Mucosa of rectum (tissue), 2 donors: ENCODE measurements around the gene C19orf67.

Experiments used
- H3K27ac ChIP-seq, 2 donors: one replicate each; pipeline ENCODE4 v1.7.0; 2013; ENCODE audit warnings: inconsistent platforms in 2 of 2, low read depth in 2 of 2, low read length in 2 of 2
- H3K27me3 ChIP-seq, 2 donors: one replicate each; pipeline ENCODE4 v1.7.0; 2013; ENCODE audit warnings: low read length in 2 of 2; ENCODE audit not compliant: control insufficient read depth in 2 of 2, insufficient read depth in 2 of 2
- H3K36me3 ChIP-seq, 2 donors: one replicate each; pipeline ENCODE4 v1.7.0; 2013; ENCODE audit warnings: low read length in 2 of 2; ENCODE audit not compliant: control insufficient read depth in 2 of 2, insufficient read depth in 2 of 2
- H3K4me1 ChIP-seq, 2 donors: one replicate each; pipeline ENCODE4 v1.7.0; 2013; ENCODE audit warnings: low read length in 2 of 2, mild to moderate bottlenecking in 1 of 2; ENCODE audit not compliant: control insufficient read depth in 2 of 2, insufficient read depth in 2 of 2
- H3K4me3 ChIP-seq, 2 donors: one replicate each; pipeline ENCODE4 v1.7.0; 2013; ENCODE audit warnings: low read length in 2 of 2
- H3K9ac ChIP-seq, 2 donors: one replicate each; pipeline ENCODE4 v1.7.0; 2013; ENCODE audit warnings: low read length in 2 of 2, low read depth in 1 of 2, mild to moderate bottlenecking in 1 of 2
- H3K9me3 ChIP-seq, 2 donors: one replicate each; pipeline ENCODE4 v1.7.0; 2013; ENCODE audit warnings: low read length in 2 of 2; ENCODE audit not compliant: control insufficient read depth in 2 of 2
- donor health status: healthy.
- donor health status: Normal muscosa, but diverticular disease.

The C19orf67 gene

DNA sequence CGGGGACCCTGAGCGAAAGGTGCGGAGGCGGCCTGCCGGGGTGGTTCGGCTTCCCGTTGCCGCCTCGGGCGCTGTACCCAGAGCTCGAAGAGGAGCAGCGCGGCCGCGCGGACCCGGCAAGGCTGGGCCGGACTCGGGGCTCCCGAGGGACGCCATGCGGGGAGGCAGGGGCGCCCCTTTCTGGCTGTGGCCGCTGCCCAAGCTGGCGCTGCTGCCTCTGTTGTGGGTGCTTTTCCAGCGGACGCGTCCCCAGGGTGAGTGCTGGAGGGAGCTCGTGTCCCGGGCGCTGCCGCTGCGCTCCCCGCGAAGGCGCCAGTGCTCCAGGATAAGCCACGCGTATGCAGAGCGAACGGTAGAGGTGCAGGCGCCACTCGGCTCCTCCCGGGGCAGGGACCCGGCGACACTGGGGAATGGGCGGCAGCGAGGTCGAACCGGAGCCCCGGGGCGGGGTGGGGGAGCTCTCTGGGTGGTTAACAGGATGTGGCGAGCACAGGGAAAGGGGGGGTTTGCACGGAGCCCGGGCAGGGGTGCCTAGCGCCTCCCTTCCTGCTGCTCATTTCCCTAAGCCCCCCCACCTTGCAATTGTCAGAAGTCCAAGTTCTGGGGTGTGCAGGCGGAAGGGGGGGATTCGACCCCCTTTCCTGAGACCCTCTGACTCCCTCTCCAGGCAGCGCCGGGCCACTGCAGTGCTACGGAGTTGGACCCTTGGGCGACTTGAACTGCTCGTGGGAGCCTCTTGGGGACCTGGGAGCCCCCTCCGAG lies 53.7 kb downstream of the C19orf67 start, which contains the start of gene IL27RA:
Gene IL27RA (plus strand): TSS at position 44 of the 762 bp plus-strand sequence. CDS start 111 bp downstream, at position 155.
- H3K9ac ChIP-seq, result peak within 1 kb of the TSS; percentile 68 to 74
- H3K27ac ChIP-seq, result peak within 1 kb of the TSS; percentile 42 to 72
- H3K4me3 ChIP-seq, result peak within 1 kb of the TSS; percentile 70 to 73
- no peaks in the 10 kb centered on the region for H3K9me3 ChIP-seq
- H3K36me3 ChIP-seq, result no peaks in the 10 kb centered on the region
- peaks cover 9 to 13% of the 10 kb centered on the region in 2 donors for H3K4me1 ChIP-seq
- H3K27me3 ChIP-seq, result peaks cover 0 to 2% of the 10 kb centered on the region in 2 donors
